MM.1S (cell line): Measurements from ENCODE around the gene PKN1.
"Not testable (repeated sequence)": the region's sequence is repeated elsewhere in the genome, so short reads cannot be mapped to it uniquely, and the experiment has no call there.

ENCODE experiments used
- DNase-seq: peaks from one replicate; pipeline ENCODE4 v3.0.0-alpha.2; 2015
- H2AFZ ChIP-seq: fragments of 300-600 bp; sonication (generic); 2 replicates; pipeline ENCODE4 v1.6.0; 2016; ENCODE audit warnings: antibody characterized with exemption, low read length
- H3F3A ChIP-seq: fragments of 300-600 bp; sonication (generic); 2 replicates; pipeline ENCODE4 v1.6.1; 2016; ENCODE audit warnings: mild to moderate bottlenecking, antibody characterized with exemption, low read length, moderate library complexity, mixed read lengths; ENCODE audit not compliant: insufficient read depth
- H3K27ac ChIP-seq: fragments of 300-600 bp; sonication (generic); 2 replicates; pipeline ENCODE4 v1.5.1; 2016; ENCODE audit warnings: mild to moderate bottlenecking, low read length
- H3K27me3 ChIP-seq: fragments of 300-600 bp; sonication (generic); replicated peaks from 2 replicates; pipeline ENCODE4 v1.6.0; 2016; ENCODE audit warnings: low read length; ENCODE audit not compliant: insufficient read depth
- H3K36me3 ChIP-seq: fragments of 300-600 bp; sonication (generic); replicated peaks from 2 replicates; pipeline ENCODE4 v1.6.1; 2016; ENCODE audit warnings: mild to moderate bottlenecking, low read length, mixed read lengths; ENCODE audit not compliant: insufficient read depth
- H3K4me1 ChIP-seq: fragments of 300-600 bp; sonication (generic); 2 replicates; pipeline ENCODE4 v1.6.1; 2016; ENCODE audit warnings: low read length, mixed read lengths
- H3K4me2 ChIP-seq: fragments of 300-600 bp; sonication (generic); 2 replicates; pipeline ENCODE4 v1.6.0; 2016; ENCODE audit warnings: low read depth, low read length
- H3K4me3 ChIP-seq: fragments of 300-600 bp; sonication (generic); 2 replicates; pipeline ENCODE4 v1.5.1; 2016; ENCODE audit warnings: low read length, mixed read lengths
- H3K79me2 ChIP-seq: fragments of 300-600 bp; sonication (generic); 2 replicates; pipeline ENCODE4 v1.6.1; 2016; ENCODE audit warnings: mixed run types, low read length, mixed read lengths
- H3K9ac ChIP-seq: fragments of 300-600 bp; sonication (generic); 2 replicates; pipeline ENCODE4 v1.6.1; 2016; ENCODE audit warnings: low read length, mixed read lengths
- H3K9me2 ChIP-seq: fragments of 300-600 bp; sonication (generic); replicated peaks from 2 replicates; pipeline ENCODE4 v1.6.1; 2016; ENCODE audit warnings: mild to moderate bottlenecking, low read length, mixed read lengths; ENCODE audit not compliant: insufficient read depth
- H3K9me3 ChIP-seq: fragments of 300-600 bp; sonication (generic); replicated peaks from 2 replicates; pipeline ENCODE4 v1.6.1; 2016; ENCODE audit warnings: mild to moderate bottlenecking, low read length, mixed read lengths; ENCODE audit not compliant: insufficient read depth
- H4K20me1 ChIP-seq: fragments of 300-600 bp; sonication (generic); 2 replicates; pipeline ENCODE4 v1.6.1; 2016; ENCODE audit warnings: mild to moderate bottlenecking, low read length, moderate library complexity, mixed read lengths; ENCODE audit not compliant: insufficient read depth
- EZH2 ChIP-seq: fragments of 300-600 bp; sonication (generic); optimal IDR thresholded peaks from 2 replicates; pipeline ENCODE3; 2017; ENCODE audit warnings: low read depth, mild to moderate bottlenecking, antibody characterized with exemption, low read length, mixed read lengths
- EZH2phosphoT487 ChIP-seq: fragments of 300-600 bp; sonication (generic); IDR thresholded peaks from 2 replicates; pipeline ENCODE4 v1.6.1; 2018; ENCODE audit warnings: antibody characterized with exemption, low read length
- TF ChIP-seq, protein P1 (sequence below): fragments of 300-600 bp; sonication (generic); IDR thresholded peaks from 2 replicates; pipeline ENCODE4 v1.5.1; 2016; ENCODE audit warnings: antibody characterized with exemption, low read length, mixed read lengths

PKN1 gene

DNA sequence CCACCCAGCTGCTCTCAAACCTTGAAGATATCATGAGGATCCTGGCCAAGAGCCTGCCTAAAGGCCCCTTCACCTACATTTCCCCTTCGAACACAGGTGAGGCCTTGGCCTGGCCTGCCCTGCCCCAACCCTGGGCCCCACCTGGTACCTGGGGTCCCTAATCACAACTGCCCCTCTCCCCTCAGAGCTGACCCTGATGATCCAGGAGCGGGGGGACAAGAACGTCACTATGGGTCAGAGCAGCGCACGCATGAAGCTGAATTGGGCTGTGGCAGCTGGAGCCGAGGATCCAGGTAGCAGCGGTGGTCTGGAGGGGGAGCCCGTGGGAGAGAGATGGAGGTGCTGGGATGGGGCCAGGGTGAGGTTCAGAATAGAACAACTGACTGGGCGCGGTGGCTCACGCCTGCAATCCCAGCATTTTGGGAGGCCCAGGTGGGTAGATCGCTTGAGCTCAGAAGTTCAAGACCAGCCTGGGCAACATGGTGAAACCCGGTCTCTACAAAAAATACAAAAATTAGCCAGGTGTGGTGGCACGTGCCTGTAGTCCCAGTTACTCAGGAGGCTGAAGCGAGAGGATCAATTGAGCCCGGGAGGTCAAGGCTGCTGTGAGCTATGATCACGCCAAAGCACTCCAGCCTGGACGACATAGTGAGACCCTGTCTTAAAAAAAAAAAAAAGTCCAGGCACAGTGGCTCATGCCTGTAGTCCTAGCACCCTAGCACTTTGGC lies 31.5 kb upstream of the PKN1 start:
- no peak overlapping the region for H2AFZ ChIP-seq
- H4K20me1 ChIP-seq, result no peaks in the 10 kb centered on the region
- no peak overlapping the region for H3K4me3 ChIP-seq
- TF ChIP-seq, protein P1, sequence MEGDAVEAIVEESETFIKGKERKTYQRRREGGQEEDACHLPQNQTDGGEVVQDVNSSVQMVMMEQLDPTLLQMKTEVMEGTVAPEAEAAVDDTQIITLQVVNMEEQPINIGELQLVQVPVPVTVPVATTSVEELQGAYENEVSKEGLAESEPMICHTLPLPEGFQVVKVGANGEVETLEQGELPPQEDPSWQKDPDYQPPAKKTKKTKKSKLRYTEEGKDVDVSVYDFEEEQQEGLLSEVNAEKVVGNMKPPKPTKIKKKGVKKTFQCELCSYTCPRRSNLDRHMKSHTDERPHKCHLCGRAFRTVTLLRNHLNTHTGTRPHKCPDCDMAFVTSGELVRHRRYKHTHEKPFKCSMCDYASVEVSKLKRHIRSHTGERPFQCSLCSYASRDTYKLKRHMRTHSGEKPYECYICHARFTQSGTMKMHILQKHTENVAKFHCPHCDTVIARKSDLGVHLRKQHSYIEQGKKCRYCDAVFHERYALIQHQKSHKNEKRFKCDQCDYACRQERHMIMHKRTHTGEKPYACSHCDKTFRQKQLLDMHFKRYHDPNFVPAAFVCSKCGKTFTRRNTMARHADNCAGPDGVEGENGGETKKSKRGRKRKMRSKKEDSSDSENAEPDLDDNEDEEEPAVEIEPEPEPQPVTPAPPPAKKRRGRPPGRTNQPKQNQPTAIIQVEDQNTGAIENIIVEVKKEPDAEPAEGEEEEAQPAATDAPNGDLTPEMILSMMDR, result no peak
- TF ChIP-seq EZH2phosphoT487, result no peak
- no peak for TF ChIP-seq EZH2
- H3K27me3 ChIP-seq, result peaks cover 10% of the 10 kb centered on the region; the same call in 1 of the 2 replicates
- H3K9me3 ChIP-seq, result no peaks in the 10 kb centered on the region
- H3K36me3 ChIP-seq, result no peaks in the 10 kb centered on the region
- H3K4me1 ChIP-seq, result no peaks in the 10 kb centered on the region
- no peak overlapping the region for H3K9ac ChIP-seq
- H3K27ac ChIP-seq, result no peak overlapping the region
- no peaks in the 10 kb centered on the region for H3K9me2 ChIP-seq
- H3K4me2 ChIP-seq, result no peak overlapping the region
- DNase-seq, result no peak
- peaks cover 3% of the 10 kb centered on the region; the same call in 1 of the 2 replicates for H3F3A ChIP-seq
- H3K79me2 ChIP-seq, result no peaks in the 10 kb centered on the region

DNA sequence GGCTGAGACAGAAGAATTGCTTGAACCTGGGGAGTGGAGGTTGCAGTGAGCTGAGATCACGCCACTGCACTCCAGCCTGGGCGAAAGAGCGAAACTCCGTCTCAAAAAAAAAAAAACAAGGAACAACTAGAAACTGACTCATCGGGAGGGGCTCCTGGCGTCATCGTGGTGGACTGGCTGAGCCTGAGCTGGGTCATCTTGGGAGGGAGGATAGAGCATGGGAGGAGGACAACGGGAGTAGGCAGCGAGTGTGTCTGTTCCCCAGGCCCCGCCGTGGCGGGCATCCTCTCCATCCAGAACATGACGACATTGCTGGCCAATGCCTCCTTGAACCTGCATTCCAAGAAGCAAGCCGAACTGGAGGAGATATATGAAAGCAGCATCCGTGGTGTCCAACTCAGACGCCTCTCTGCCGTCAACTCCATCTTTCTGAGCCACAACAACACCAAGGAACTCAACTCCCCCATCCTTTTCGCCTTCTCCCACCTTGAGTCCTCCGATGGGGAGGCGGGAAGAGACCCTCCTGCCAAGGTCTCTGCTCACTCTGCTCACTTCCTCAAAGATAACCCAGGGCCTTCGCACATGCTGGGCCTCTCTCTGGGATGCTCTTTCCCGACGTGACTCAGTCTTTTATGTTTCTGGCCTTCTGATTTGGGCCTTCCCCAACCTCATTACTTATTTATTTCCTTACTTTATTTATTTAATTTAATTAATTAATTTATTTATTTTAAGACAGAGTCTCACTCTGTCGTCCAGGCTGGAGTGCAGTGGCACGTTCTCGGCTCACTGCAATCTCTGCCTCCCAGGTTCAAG lies 30.6 kb upstream of the PKN1 start:
- H4K20me1 ChIP-seq, result no peaks in the 10 kb centered on the region
- no peak overlapping the region for H2AFZ ChIP-seq
- H3F3A ChIP-seq, result peaks cover 8% of the 10 kb centered on the region
- H3K9me2 ChIP-seq, result no peaks in the 10 kb centered on the region
- peaks cover 10% of the 10 kb centered on the region; the same call in 1 of the 2 replicates for H3K27me3 ChIP-seq
- H3K27ac ChIP-seq, result no peak overlapping the region
- no peaks in the 10 kb centered on the region for H3K4me1 ChIP-seq
- DNase-seq, result no peak
- no peak overlapping the region for H3K4me3 ChIP-seq
- TF ChIP-seq, protein P1, result no peak
- TF ChIP-seq EZH2, result no peak
- no peaks in the 10 kb centered on the region for H3K36me3 ChIP-seq
- H3K9me3 ChIP-seq, result no peaks in the 10 kb centered on the region
- H3K79me2 ChIP-seq, result no peaks in the 10 kb centered on the region
- no peak overlapping the region for H3K4me2 ChIP-seq
- H3K9ac ChIP-seq, result no peak overlapping the region

DNA sequence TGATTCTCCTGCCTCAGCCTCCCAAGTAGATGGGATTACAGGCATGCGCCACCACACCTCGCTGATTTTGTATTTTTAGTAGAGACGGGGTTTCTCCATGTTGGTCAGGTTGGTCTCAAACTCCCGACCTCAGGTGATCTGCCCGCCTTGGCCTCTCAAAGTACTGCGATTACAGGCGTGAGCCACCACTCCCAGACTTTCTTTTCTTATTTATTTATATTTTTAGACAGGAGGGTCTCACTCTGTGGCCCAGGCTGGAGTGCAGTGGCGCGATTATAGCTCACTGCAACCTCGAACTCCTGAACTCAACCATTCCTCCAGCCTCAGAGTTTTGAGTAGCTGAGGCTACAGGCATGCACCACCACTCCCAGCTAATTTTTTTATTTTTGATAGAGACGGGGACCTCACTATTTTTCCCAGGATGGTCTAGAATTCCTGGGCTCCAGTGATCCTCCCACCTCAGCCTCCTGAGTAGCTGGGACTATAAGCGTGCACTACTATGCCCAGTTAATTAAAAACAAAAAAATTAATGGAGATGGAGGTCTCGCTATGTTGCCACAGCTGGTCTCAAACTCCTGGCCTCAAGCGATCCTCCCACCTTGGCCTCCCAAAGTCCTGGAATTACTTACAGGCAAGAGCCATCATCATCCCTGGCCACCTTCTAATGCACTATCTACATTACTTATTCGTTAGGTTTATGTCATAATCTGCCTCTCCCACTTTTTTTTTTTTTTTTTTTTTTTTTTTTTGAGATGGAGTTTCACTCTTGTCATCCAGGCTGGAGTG lies 29.8 kb upstream of the PKN1 start:
- not testable (repeated sequence) for H3K79me2 ChIP-seq, H3K4me3 ChIP-seq, H3K9me2 ChIP-seq, H4K20me1 ChIP-seq, H3K4me1 ChIP-seq, H3K4me2 ChIP-seq, DNase-seq, H3K27ac ChIP-seq, H3K27me3 ChIP-seq, H3K9me3 ChIP-seq, H3K9ac ChIP-seq, H3K36me3 ChIP-seq, H2AFZ ChIP-seq
- H3F3A ChIP-seq, result peaks cover 16% of the 10 kb centered on the region
